ENCODE measurements around the gene SIPA1.
A peak's percentile ranks its signal among the peaks of the same experiment; 100 is the strongest.

The SIPA1 gene

GRCh38 chr11:65637794-65638419 lies at the start of gene SIPA1:
Gene SIPA1 (plus strand): TSS chr11:65638101. CDS start chr11:65640922, 2,821 bp downstream.
- DNase-seq (ENCODE audit: low read depth in 1 of 2, low spot score in 1 of 2) = peak; percentile 60 to 74

- peak; percentile 48 to 57 for DNase-seq (ENCODE audit: low read depth in 1 of 2, low spot score in 1 of 2)
Measured at GRCh38 chr11:65588199-65589054, 49.5 kb upstream of the SIPA1 start.

- no peak for DNase-seq (ENCODE audit: low read depth in 1 of 2, low spot score in 1 of 2)
Measured at GRCh38 chr11:65589444-65590239, 48.3 kb upstream of the SIPA1 start.

- DNase-seq (ENCODE audit: low read depth in 1 of 2, low spot score in 1 of 2) = no peak
Measured at GRCh38 chr11:65590240-65590738, 47.6 kb upstream of the SIPA1 start.

- DNase-seq (ENCODE audit: low read depth in 1 of 2, low spot score in 1 of 2) = no peak
Measured at GRCh38 chr11:65591939-65592857, 45.7 kb upstream of the SIPA1 start.

GRCh38 chr11:65592858-65593517 lies 44.9 kb upstream of the SIPA1 start:
- no peak for DNase-seq (ENCODE audit: low read depth in 1 of 2, low spot score in 1 of 2)

- DNase-seq (ENCODE audit: low read depth in 1 of 2, low spot score in 1 of 2) = no peak
Measured at GRCh38 chr11:65593518-65594414, 44.1 kb upstream of the SIPA1 start.

- DNase-seq (ENCODE audit: low read depth in 1 of 2, low spot score in 1 of 2) = no peak
Measured at GRCh38 chr11:65595131-65595530, 42.8 kb upstream of the SIPA1 start.

- DNase-seq (ENCODE audit: low read depth in 1 of 2, low spot score in 1 of 2) = no peak
Measured at GRCh38 chr11:65595543-65596281, 42.2 kb upstream of the SIPA1 start, which contains the start of gene KCNK7. Gene KCNK7 (minus strand): TSS chr11:65595800. CDS start chr11:65595772, 28 bp downstream.

- DNase-seq (ENCODE audit: low read depth in 1 of 2, low spot score in 1 of 2) = no peak
Measured at GRCh38 chr11:65596520-65596919, 41.4 kb upstream of the SIPA1 start.

- no peak for DNase-seq (ENCODE audit: low read depth in 1 of 2, low spot score in 1 of 2)
Measured at GRCh38 chr11:65598258-65598699, 39.6 kb upstream of the SIPA1 start.

GRCh38 chr11:65599216-65599954 lies 38.5 kb upstream of the SIPA1 start:
- no peak for DNase-seq (ENCODE audit: low read depth in 1 of 2, low spot score in 1 of 2)

- DNase-seq (ENCODE audit: low read depth in 1 of 2, low spot score in 1 of 2) = no peak
Measured at GRCh38 chr11:65599955-65600246, 38.0 kb upstream of the SIPA1 start.

GRCh38 chr11:65604258-65604657 lies 33.6 kb upstream of the SIPA1 start:
- no peak for DNase-seq (ENCODE audit: low read depth in 1 of 2, low spot score in 1 of 2)

GRCh38 chr11:65606876-65607613 lies 30.9 kb upstream of the SIPA1 start:
- no peak for DNase-seq (ENCODE audit: low read depth in 1 of 2, low spot score in 1 of 2)

- DNase-seq (ENCODE audit: low read depth in 1 of 2, low spot score in 1 of 2) = no peak
Measured at GRCh38 chr11:65607614-65608426, 30.1 kb upstream of the SIPA1 start.

Measured in stimulated activated CD4-positive, alpha-beta T cell treated with anti-CD3 and anti-CD28 coated beads, Interleukin-15, amount 100 ng/mL, for 1 hour (primary cell).